Neural crest cell (in vitro differentiated cells): Measurements from ENCODE around the gene SLC7A1. TPM values are rescaled to one million over a fixed set of nuclear protein-coding genes. Genes with fewer than 3 reads are reported as not detected.

Experiments used
- DNase-seq: peaks from one replicate; pipeline ENCODE4 v3.0.0; 2021; ENCODE audit warnings: low read depth, mixed read lengths, low spot score
- H3K27ac Mint-ChIP-seq: one replicate; pipeline ENCODE4 v1.8.0; 2021; ENCODE audit warnings: mild to moderate bottlenecking, mixed read lengths; ENCODE audit not compliant: unreplicated experiment
- H3K27me3 Mint-ChIP-seq: 2 replicates; pipeline ENCODE4 v1.8.0; 2021; ENCODE audit warnings: low read depth, mild to moderate bottlenecking, mixed read lengths
- H3K36me3 Mint-ChIP-seq: 2 replicates; pipeline ENCODE4 v1.8.0; 2021; ENCODE audit warnings: low read depth, mild to moderate bottlenecking, mixed read lengths
- H3K4me1 Mint-ChIP-seq: 2 replicates; pipeline ENCODE4 v1.8.0; 2021; ENCODE audit warnings: mixed read lengths
- H3K4me3 Mint-ChIP-seq: one replicate; pipeline ENCODE4 v1.8.0; 2021; ENCODE audit warnings: mild to moderate bottlenecking, mixed read lengths
- H3K9me3 Mint-ChIP-seq: 2 replicates; pipeline ENCODE4 v1.8.0; 2021; ENCODE audit warnings: mixed read lengths
- total RNA-seq: library from RNA; stranded (reverse); gene quantifications from 2 replicates; pipeline ENCODE4 v1.2.1, GENCODE V29; 2021
- TF ChIP-seq, protein P1 (sequence below): fragments of 200-600 bp; sonication (generic); conservative IDR thresholded peaks from 2 replicates; pipeline ENCODE4 v1.5.0; 2021; ENCODE audit warnings: antibody characterized with exemption, mild to moderate bottlenecking

The SLC7A1 gene
- total RNA-seq, 1 donor from 2014 or later = 69.7 TPM

DNA sequence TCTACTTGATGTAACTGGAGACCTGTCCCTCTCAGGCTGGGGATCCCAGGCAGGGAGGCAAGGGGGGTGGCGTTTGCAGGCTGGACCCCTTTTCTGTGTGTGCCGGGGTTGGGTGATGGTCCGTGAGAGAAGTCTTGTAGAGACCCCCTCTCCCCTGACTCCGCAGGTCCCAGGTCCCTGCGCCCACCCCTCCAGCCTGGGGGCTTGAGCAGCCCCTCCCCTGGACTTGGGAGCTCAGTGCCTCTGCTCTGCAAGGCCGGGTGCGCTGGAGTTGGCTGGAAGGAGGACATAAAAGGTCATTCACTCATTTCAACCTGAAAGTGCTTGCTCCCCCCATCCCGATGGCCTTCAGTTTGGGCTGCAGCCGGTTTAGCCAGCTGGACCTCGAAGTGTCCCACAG is 89.5 kb downstream of the SLC7A1 start:
- DNase-seq = no peak
- TF ChIP-seq, protein P1, sequence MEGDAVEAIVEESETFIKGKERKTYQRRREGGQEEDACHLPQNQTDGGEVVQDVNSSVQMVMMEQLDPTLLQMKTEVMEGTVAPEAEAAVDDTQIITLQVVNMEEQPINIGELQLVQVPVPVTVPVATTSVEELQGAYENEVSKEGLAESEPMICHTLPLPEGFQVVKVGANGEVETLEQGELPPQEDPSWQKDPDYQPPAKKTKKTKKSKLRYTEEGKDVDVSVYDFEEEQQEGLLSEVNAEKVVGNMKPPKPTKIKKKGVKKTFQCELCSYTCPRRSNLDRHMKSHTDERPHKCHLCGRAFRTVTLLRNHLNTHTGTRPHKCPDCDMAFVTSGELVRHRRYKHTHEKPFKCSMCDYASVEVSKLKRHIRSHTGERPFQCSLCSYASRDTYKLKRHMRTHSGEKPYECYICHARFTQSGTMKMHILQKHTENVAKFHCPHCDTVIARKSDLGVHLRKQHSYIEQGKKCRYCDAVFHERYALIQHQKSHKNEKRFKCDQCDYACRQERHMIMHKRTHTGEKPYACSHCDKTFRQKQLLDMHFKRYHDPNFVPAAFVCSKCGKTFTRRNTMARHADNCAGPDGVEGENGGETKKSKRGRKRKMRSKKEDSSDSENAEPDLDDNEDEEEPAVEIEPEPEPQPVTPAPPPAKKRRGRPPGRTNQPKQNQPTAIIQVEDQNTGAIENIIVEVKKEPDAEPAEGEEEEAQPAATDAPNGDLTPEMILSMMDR = no peak
- Mint-ChIP-seq H3K27me3 (peaks cover 6% of the 10 kb centered on the region), H3K4me1 (peaks cover 15% of the 10 kb centered on the region), H3K27ac (no peak overlapping the region), H3K9me3 (no peaks in the 10 kb centered on the region), H3K36me3 (no peaks in the 10 kb centered on the region), H3K4me3 (no peak overlapping the region)

DNA sequence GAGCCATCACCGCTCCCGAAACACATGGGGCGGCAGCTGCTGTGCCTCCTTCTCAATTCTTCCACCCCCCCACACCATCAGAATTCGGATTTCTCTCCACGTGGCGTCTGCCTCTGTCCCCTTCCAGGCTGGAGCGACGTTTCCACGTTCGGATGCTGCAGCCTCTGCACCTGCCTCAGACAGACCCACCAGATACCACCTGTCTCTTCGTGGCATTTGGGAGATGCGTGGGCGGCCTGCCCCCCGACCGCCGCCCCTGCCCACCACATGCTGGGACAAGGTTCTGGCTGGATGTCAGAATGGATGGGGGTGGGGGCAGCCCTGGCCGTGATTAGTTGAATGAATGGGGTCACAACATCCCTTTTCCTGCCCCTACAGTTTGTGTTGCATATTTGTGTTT is 90.0 kb downstream of the SLC7A1 start:
- TF ChIP-seq, protein P1 = no peak
- Mint-ChIP-seq H3K4me1 (peaks cover 15% of the 10 kb centered on the region), H3K27me3 (peaks cover 6% of the 10 kb centered on the region), H3K4me3 (no peak overlapping the region), H3K9me3 (no peaks in the 10 kb centered on the region), H3K36me3 (no peaks in the 10 kb centered on the region), H3K27ac (no peak overlapping the region)
- DNase-seq = no peak

DNA sequence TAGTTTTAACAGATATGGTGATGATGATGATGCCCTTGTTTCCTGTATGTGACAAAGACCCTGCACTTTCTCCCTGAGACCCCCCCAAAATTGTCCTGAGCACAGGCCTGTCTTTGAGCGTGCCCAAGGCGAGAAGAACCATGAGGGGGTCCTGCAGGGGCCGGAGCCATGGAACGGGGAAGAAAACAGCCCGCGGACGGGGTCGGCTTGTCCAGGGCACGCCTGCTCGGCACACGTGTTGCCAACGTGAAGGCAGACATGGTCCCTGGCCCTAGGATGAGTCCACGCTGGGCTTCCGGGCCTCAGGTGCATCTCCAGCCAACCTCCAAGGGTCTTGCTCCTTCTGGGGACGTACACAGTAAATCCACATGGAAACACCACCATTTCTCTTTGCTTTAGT is 90.8 kb downstream of the SLC7A1 start:
- Mint-ChIP-seq H3K27ac (no peak overlapping the region), H3K27me3 (peaks cover 6% of the 10 kb centered on the region), H3K9me3 (no peaks in the 10 kb centered on the region), H3K36me3 (no peaks in the 10 kb centered on the region), H3K4me3 (no peak overlapping the region), H3K4me1 (peaks cover 15% of the 10 kb centered on the region)
- DNase-seq = no peak
- TF ChIP-seq, protein P1 = no peak

DNA sequence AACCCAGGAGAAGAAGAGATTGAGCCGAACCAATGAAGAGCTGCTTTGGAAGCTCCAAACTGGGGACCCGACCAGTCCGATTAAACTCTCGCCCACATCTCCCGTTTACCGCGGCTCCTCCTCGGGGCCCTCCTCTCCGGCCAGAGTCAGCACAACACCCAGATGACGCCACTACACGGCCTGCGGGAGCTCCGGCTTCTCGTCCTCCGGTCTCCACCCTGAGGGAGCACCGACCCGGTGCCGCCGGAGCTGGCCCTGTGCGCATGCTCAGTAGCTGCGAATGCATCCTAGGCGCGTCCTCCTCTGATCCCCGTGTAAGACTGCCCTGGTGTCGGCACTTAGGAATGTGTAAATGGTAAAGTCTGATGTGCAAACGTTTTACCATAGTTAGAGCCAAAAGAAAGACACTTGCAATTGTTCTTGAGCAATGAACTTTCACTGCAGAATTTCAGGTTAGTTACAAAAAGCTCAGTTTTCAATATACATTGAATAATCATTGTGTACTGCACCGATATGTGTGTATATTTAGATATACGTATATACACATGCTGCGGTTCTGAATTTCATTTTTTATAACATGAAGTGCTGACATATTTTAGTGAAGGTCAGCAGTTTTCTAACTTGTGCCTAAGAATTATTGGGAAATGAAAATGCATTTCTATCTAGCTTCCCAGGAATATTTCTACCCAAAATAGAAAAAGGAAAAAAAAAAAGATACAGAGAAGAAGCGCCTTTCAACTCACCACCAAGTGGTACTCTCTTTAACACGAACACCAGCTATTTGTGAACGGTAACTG is 92.2 kb downstream of the SLC7A1 start:
- peak; percentile 31 for DNase-seq
- H3K9me3 Mint-ChIP-seq = no peaks in the 10 kb centered on the region
- H3K4me1 Mint-ChIP-seq = peaks cover 17% of the 10 kb centered on the region
- TF ChIP-seq, protein P1 = no peak
- H3K4me3 Mint-ChIP-seq = peak overlapping the region; percentile 64
- no peaks in the 10 kb centered on the region for H3K36me3 Mint-ChIP-seq
- peaks cover 6% of the 10 kb centered on the region for H3K27me3 Mint-ChIP-seq
- no peak overlapping the region for H3K27ac Mint-ChIP-seq

DNA sequence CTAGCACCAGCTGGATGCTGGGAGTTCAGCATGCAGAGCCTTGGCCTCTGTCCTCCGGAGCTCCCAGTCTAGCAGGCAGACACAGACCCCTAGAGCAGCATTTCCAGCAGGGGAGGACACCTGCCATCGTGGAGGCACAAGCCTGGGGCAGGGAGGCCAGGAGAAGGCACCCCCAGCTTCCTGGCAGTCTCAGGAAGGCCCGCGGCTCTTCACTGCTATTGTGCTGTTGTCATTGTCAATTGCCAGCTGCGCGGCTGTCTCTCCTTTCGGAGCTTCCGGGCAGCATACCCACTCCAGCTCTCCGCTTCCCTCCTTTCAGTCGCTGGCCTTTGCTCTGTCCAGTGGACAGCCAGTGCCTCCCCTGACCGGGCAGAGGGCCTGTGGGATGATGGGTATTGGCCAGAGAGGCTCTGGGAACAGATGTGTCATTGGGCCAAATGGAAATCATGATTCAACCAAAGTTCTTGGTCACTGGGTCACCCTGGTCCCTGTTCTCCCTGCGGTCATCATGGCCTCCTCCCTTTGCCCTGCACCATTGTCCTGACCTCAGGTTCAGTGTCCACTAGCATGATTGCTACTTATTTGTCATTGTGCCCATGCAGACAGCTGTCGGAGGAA is 93.0 kb downstream of the SLC7A1 start:
- no peak for DNase-seq
- Mint-ChIP-seq H3K36me3 (no peaks in the 10 kb centered on the region), H3K4me1 (peaks cover 22% of the 10 kb centered on the region), H3K4me3 (peak overlapping the region; percentile 64), H3K9me3 (no peaks in the 10 kb centered on the region), H3K27ac (no peak overlapping the region), H3K27me3 (peaks cover 6% of the 10 kb centered on the region)
- TF ChIP-seq, protein P1 = no peak
